WERI-Rb-1 (cell line): ENCODE results near the gene FUCA2.
"Not testable (repeated sequence)": the region's sequence is repeated elsewhere in the genome, so short reads cannot be mapped to it uniquely, and the experiment has no call there.

Experiments
- DNase-seq: peaks from one replicate; pipeline ENCODE4 v3.0.0-alpha.2; 2020
- H3K27ac ChIP-seq: fragments of 250-450 bp; sonication (Bioruptor Pico); 2 replicates; pipeline ENCODE4 v1.5.1; 2020; ENCODE audit warnings: mild to moderate bottlenecking, moderate library complexity
- H3K27me3 ChIP-seq: fragments of 250-450 bp; sonication (Bioruptor Pico); 2 replicates; pipeline ENCODE4 v1.5.1; 2021; ENCODE audit warnings: mild to moderate bottlenecking, low read depth, moderate library complexity; ENCODE audit not compliant: insufficient read depth, severe bottlenecking
- H3K36me3 ChIP-seq: fragments of 250-450 bp; sonication (Bioruptor Pico); 2 replicates; pipeline ENCODE4 v1.5.1; 2020; ENCODE audit warnings: mild to moderate bottlenecking, moderate library complexity
- H3K4me3 ChIP-seq: 2 replicates; pipeline ENCODE4 v1.5.1; 2011; ENCODE audit warnings: low read depth, mild to moderate bottlenecking, control low read depth, low read length
- H3K9me3 ChIP-seq: fragments of 250-450 bp; sonication (Bioruptor Pico); 2 replicates; pipeline ENCODE4 v1.5.1; 2021; ENCODE audit warnings: mild to moderate bottlenecking, moderate library complexity; ENCODE audit not compliant: severe bottlenecking
- TF ChIP-seq, protein P1 (sequence below): IDR thresholded peaks from 2 replicates; pipeline ENCODE4 v1.5.1; 2011; ENCODE audit warnings: low read depth, mild to moderate bottlenecking, control low read depth, inconsistent platforms, low read length

FUCA2 gene

DNA sequence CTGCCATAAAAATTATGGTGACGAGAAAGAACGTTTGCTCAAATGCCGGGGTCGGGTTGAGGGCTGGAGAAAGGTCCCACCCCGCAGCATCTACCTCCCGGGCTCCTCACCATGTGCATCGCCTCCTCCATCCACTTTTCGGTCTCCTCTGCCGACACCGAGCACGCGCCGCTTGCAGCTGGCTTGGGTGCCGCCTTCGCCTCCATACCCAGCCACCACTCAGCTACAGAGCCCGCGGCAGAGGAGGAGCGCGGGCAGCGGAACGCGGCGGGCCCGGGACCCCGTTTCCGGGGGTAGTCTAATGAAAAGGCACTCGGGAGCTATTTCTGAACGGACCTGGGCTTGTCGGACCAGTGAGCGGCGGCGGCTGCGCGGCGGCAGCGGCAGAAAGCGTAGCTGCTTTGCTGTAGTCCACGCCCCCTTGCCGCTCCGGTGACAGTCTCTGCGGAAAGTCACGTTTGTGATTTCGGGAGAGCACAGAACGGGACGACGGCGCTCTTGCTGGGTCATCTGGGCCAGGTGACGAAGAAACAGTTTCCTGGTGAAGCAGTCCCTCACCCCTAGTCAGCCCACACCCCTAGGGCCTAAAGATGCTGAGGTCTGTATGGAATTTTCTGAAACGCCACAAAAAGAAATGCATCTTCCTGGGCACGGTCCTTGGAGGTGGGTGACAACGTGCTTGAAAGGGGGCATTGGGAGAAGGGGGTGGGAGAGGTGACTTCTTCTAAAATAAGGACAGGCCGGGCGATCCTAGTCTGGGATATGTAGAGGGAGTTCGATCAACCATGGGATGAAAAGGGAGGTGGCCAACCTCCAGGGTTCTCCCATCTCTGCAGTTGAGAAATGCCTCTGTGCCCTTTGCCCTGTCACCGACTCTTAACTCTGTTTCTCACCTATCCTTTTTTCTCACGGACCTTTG lies 60.8 kb downstream of the FUCA2 start, which contains the start of the genes ADAT2 and PEX3:
Gene ADAT2, minus strand, starts transcription at position 243 of the 919 bp plus-strand sequence. Its CDS starts 37 bp downstream, at position 206.
Gene PEX3, plus strand, starts transcription at position 353 of the 919 bp plus-strand sequence. Its CDS starts 238 bp downstream, at position 591.
- TF ChIP-seq, protein P1, sequence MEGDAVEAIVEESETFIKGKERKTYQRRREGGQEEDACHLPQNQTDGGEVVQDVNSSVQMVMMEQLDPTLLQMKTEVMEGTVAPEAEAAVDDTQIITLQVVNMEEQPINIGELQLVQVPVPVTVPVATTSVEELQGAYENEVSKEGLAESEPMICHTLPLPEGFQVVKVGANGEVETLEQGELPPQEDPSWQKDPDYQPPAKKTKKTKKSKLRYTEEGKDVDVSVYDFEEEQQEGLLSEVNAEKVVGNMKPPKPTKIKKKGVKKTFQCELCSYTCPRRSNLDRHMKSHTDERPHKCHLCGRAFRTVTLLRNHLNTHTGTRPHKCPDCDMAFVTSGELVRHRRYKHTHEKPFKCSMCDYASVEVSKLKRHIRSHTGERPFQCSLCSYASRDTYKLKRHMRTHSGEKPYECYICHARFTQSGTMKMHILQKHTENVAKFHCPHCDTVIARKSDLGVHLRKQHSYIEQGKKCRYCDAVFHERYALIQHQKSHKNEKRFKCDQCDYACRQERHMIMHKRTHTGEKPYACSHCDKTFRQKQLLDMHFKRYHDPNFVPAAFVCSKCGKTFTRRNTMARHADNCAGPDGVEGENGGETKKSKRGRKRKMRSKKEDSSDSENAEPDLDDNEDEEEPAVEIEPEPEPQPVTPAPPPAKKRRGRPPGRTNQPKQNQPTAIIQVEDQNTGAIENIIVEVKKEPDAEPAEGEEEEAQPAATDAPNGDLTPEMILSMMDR: no peak
- H3K27ac ChIP-seq: peak within 1 kb of the TSS; percentile 67
- H3K27me3 ChIP-seq: no peaks in the 10 kb centered on the region
- peaks cover 3% of the 10 kb centered on the region; the same call in 1 of the 2 replicates for H3K36me3 ChIP-seq
- DNase-seq: peak; percentile 93
- peak within 1 kb of the TSS; percentile 77 for H3K4me3 ChIP-seq
- H3K9me3 ChIP-seq: no peaks in the 10 kb centered on the region

DNA sequence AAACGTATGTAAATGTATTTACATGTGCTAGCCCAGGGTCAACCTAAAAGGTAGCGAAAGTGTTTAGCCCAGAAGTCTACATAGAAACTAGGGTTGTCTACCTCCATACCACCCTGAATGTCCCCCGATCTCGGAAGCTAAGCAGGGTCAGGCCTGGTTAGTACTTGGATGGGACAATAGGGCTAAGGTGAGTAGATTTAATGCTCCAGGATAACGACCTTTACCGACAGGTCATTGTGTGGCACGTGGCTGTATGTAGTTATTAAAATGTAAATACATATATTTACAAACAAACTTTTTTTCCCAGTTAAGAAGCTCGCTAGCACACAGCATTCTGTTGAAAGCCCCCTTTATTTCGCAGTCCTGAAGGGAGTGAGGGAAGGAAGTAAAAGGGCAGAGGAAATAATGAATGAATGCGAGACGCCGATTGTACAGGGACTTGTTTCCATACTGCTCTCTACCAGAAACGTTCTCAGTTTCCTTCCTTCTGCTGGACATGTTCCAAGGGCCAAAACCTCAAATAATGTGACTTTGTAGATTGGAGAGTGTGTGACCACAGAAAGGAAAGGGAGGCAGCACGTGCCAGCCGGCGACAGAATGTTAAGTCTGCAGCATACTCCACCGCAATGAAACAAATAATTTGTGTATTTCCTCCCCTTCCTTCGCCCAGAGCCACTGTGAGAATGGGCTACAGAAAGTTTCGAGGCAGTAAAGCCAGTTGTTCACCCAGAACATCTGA lies 61.6 kb downstream of the FUCA2 start:
- Histone ChIP-seq H3K9me3 (no peaks in the 10 kb centered on the region), H3K27ac (peak overlapping the region; percentile 67), H3K4me3 (peak overlapping the region; percentile 77), H3K27me3 (no peaks in the 10 kb centered on the region), H3K36me3 (peaks cover 3% of the 10 kb centered on the region; the same call in 1 of the 2 replicates)
- DNase-seq: peak; percentile 44
- TF ChIP-seq, protein P1: no peak

DNA sequence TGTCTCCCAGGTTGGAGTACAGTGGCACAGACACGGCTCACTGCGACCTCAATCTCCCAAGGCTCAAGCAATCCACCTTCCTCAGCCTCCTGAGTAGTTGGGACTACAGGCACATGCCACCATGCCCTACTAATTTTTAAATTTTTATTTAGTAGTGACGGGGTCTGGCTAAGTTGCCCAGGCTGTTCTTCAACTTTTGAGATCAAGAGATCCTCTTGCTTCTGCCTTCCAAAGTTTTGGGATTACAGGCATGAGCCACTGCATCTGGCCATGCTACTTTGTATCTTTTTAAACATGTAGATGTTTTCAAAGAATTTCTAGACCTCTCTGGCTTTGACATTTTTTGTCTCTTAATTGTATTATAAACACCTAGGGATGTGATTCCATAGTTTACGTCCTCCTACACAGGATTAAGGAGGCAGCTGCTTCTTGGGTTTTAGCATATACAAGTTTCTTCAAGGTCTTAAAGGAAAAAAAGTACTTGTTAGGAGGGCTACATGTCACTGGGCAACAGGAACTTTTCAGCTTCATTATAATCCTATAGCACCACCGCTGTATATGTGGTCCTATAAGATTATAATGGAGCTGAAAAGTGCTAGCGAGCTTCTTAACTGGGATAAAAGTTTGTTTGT lies 62.3 kb downstream of the FUCA2 start:
- TF ChIP-seq, protein P1: no peak
- Histone ChIP-seq H3K27ac (no peak overlapping the region), H3K4me3 (peak overlapping the region; percentile 77), H3K9me3 (no peaks in the 10 kb centered on the region), H3K27me3 (no peaks in the 10 kb centered on the region), H3K36me3 (peaks cover 3% of the 10 kb centered on the region; the same call in 1 of the 2 replicates)
- DNase-seq: no peak

DNA sequence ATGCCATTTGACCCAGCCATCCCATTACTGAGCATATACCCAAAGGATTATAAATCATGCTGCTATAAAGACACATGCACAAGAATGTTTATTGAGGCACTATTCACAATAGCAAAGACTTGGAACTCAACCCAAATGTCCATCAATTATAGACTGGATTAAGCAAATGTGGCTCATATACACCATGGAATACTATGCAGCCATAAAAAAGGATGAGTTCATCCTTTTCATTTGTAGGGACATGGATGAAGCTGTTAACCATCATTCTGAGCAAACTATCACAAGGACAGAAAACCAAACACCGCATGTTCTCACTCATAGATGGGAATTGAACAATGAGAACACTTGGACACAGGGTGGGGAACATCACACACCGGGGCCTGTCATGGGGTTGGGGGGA lies 63.7 kb downstream of the FUCA2 start:
- H3K27ac ChIP-seq, H3K27me3 ChIP-seq, H3K36me3 ChIP-seq, H3K9me3 ChIP-seq, DNase-seq, H3K4me3 ChIP-seq: not testable (repeated sequence)
